HG03196 (cell line): ENCODE data around the gene DYNLT4.
"Not testable (repeated sequence)": the region's sequence is repeated elsewhere in the genome, so short reads cannot be mapped to it uniquely, and the experiment has no call there.

Experiments used
- ATAC-seq: cut with Tn5 transposase; IDR thresholded peaks from one replicate; pipeline ENCODE4 v1.9.1; 2021; ENCODE audit not compliant: unreplicated experiment

DYNLT4 gene

GRCh38 chr1:44810762-44811105 lies 3.6 kb upstream of the DYNLT4 start:
- ATAC-seq, result not testable (repeated sequence)

- no peak for ATAC-seq
Measured at GRCh38 chr1:44810101-44810761, 3.1 kb upstream of the DYNLT4 start.

- ATAC-seq, result peak; percentile 27
Measured at GRCh38 chr1:44808938-44809917, 2.1 kb upstream of the DYNLT4 start.

GRCh38 chr1:44808063-44808937 lies 1.1 kb upstream of the DYNLT4 start, which contains the start of gene BTBD19:
Gene BTBD19 (plus strand): TSS chr1:44808523. CDS start chr1:44808821, 298 bp downstream.
- ATAC-seq, result peak; percentile 27

DNA sequence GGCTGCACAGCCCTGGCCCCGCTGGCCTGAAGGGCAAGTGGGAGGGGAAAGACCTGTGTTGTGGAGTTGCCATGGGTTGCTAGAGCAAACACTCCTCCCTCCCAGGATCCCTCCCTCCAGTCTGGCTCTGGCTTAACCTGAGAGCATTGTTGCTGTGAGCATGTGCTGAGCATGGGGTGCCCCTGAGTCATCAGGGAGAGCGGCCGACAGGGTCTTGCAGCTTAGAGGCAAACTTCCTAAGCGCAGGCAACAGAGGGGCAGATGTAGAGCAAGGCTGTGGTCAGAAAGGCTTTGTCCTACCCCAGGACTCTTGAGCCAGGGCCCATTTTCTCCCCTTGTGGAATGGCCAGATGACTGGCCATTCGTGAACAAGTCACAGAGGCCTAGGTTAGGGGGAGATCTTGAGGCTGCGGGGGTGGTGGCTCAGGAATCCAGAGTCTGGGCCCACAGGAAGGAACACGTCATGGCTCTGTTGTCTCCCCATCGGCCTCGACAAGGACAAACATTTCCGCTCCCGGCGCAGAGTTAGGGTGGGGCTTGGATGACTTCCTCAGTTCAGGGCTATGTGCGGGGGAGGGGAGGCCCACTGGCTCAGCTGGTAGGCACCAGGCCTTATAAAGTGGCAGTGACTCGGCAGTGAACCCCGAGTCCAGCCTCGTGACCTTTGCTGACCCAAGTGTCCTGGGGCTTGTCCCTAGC lies 362 bp upstream of the DYNLT4 start:
- peak; percentile 24 for ATAC-seq

GRCh38 chr1:44806025-44806703 lies 987 bp downstream of the DYNLT4 start:
- ATAC-seq, result no peak

- no peak for ATAC-seq
Measured at GRCh38 chr1:44805311-44806024, 1.7 kb downstream of the DYNLT4 start.

DNA sequence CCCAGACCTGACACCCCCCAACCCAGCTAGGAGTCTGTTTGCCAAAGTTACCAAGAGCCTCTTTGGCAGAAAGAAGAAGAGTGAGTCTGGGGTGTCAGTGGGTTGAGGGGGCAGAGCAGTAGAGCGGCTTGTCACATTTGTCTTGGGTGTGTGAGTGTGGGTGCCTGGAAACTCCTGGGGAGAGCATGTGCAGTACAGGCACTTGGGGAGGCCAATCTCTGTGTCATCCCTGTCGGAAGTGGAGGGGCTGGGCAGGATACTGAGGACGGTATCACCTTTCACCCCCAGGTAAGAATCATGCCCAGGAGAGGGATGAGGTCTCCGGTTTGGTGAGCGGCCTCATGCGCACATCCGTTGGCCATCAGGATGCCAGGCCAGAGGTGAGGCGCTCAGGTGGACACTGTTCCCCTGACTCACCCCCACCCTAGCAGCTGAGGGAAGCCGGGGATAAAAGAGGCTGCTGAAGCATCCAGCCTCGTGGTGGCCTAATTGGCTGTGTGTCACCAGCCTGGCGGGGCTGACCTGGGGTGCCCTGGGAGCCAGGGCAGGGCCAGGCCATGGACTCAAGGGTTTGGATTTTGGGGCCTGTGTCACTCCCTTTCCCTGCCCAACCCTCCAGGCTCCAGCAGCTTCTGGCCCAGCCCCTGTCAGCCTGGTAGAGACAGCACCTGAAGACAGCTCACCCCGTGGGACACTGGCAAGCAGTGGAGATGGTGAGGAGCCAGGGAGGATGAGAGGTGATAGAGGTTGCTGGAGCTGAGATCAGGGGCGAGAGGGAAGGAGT lies 3.6 kb downstream of the DYNLT4 start:
- no peak for ATAC-seq

- no peak for ATAC-seq
Measured at GRCh38 chr1:44803062-44803311, 4.2 kb downstream of the DYNLT4 start.

DNA sequence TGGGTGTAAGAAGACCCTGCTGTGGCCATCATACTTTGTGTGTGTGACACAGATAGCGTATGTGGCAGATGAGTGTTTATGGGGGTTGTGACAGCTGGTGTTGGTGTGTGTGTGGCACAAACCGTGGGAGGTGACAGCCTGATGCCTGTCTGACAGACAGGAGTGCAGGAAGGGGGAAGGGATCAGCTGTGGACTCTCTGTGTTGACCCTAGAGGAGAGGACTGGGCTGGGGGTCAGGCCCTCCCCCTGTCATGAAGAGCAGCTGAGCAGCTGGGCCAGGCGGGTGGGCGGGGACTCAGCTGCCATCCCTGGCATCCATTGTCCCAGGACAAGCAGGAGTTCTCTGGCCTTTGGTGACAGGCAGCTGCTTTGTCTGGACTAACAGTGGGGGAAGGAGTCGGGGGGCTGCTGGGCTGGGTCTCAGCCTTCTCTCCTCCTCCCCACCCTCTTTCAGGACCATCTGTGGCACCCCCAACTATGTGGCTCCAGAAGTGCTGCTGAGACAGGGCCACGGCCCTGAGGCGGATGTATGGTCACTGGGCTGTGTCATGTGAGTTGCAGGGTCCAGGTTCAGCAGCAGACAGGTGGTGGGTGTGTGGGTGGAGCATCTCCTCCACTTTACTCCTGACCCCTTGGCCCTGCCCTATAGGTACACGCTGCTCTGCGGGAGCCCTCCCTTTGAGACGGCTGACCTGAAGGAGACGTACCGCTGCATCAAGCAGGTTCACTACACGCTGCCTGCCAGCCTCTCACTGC lies 4.7 kb downstream of the DYNLT4 start:
- no peak for ATAC-seq

DNA sequence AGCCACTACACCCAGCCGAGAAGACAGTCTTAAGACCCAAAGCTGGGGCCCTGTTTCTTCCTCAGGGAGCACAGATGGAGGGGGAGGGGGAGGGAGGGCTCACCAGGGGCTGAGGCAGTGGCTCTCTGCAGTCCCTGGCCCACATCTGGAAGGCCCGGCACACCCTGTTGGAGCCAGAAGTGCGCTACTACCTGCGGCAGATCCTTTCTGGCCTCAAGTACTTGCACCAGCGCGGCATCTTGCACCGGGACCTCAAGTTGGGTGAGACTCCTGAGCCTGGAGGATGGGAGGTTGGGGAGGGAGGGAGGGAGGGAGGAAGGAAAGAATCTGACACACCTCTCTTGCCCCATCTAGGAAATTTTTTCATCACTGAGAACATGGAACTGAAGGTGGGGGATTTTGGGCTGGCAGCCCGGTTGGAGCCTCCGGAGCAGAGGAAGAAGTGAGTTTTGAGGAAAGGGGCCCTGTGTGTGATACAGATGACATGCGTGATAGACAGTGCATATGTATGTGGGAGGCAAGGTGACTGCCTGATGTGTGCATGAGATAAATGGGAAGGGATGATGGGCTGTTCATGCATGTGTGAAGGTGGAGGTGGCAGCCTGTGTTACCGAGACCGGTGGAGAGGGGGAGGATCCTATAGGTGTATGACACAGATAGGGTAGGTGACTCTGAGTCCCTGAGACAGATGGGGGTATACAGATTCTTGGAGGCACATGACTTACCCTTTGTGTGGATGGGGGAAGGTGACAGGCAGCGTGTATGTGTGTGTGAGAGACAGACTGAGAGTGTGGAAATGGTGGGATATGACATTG lies 5.5 kb downstream of the DYNLT4 start:
- no peak for ATAC-seq

DNA sequence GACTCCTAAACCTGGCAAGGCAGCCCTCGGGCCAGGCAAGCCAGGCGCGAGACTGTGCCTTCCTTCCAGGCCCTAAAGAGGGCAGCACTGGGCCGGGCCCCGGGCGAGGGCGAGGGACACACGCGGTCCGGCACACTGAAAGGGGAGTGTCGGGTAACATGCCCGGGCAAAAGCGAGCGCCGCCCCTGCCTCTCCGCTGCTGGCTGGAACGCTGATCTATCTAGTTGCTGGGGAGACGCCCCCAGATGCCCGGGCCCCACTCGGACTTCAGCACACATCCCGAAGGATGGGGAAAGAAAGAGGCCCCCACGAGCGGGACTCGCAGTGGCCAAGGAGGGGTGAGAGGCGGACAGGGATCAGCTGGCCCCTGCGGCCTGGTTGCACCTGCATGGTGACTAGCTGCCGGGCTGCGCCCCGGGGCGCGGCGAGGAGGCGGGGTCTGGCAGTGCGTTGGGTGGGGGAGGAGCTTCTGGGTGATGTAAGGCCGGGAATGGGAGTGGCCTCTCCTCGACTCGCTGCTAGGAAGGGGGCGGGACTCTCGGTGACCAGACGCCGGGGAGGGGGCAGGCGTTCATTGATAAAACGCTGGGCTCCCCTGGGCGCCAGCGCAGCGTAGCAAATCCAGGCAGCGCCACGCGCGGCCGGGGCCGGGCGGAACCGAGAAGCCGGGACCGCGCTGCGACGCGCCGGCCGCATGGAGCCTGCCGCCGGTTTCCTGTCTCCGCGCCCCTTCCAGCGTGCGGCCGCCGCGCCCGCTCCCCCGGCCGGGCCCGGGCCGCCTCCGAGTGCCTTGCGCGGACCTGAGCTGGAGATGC lies 7.2 kb downstream of the DYNLT4 start, which contains the start of gene PLK3:
PLK3 (plus strand) TSS at position 608 of the 815 bp plus-strand sequence; CDS start at position 695, 87 bp downstream.
- ATAC-seq, result peak; percentile 85

- no peak for ATAC-seq
Measured at GRCh38 chr1:44798481-44799365, 8.4 kb downstream of the DYNLT4 start.

- not testable (repeated sequence) for ATAC-seq
Measured at GRCh38 chr1:44797886-44798285, 9.3 kb downstream of the DYNLT4 start.
